LNCaP clone FGC (cell line): Measurements from ENCODE around the gene MARCHF3.
"Not testable (repeated sequence)": the region's sequence is repeated elsewhere in the genome, so short reads cannot be mapped to it uniquely, and the experiment has no call there.

Experiments
- DNase-seq: peaks from one replicate; pipeline ENCODE4 v3.0.0-alpha.2; 2011; ENCODE audit warnings: low read depth
- H3K4me3 ChIP-seq: 2 replicates; pipeline ENCODE4 v1.5.1; 2011; ENCODE audit warnings: mild to moderate bottlenecking, low read depth, low read length, control low read depth
- TF ChIP-seq, protein P1 (sequence below): IDR thresholded peaks from 2 replicates; pipeline ENCODE4 v1.5.1; 2012; ENCODE audit warnings: mild to moderate bottlenecking; ENCODE audit not compliant: control insufficient read depth, insufficient read depth; ENCODE audit errors: extremely low read depth

The MARCHF3 gene

DNA sequence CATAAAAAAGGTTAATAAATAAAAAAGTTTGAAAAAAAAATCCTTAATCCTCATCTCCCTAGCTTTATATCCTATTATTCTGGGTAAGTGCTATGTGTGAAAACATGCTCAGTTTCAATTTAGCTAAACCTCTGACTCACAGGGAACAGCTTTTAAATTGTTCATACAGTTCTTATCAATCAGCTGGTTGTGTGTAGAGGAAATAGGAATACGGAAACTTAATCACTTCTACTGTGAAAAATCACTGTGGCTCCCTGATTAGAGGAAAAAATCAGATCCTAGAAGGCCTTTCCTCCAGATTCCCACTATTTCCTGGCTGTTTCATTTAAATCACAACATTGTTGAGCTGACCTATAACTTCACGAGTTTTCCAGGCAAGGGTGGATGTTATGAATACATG is 120.5 kb downstream of the MARCHF3 start:
- no peak overlapping the region for H3K4me3 ChIP-seq
- no peak for DNase-seq
- TF ChIP-seq, protein P1, sequence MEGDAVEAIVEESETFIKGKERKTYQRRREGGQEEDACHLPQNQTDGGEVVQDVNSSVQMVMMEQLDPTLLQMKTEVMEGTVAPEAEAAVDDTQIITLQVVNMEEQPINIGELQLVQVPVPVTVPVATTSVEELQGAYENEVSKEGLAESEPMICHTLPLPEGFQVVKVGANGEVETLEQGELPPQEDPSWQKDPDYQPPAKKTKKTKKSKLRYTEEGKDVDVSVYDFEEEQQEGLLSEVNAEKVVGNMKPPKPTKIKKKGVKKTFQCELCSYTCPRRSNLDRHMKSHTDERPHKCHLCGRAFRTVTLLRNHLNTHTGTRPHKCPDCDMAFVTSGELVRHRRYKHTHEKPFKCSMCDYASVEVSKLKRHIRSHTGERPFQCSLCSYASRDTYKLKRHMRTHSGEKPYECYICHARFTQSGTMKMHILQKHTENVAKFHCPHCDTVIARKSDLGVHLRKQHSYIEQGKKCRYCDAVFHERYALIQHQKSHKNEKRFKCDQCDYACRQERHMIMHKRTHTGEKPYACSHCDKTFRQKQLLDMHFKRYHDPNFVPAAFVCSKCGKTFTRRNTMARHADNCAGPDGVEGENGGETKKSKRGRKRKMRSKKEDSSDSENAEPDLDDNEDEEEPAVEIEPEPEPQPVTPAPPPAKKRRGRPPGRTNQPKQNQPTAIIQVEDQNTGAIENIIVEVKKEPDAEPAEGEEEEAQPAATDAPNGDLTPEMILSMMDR = no peak

DNA sequence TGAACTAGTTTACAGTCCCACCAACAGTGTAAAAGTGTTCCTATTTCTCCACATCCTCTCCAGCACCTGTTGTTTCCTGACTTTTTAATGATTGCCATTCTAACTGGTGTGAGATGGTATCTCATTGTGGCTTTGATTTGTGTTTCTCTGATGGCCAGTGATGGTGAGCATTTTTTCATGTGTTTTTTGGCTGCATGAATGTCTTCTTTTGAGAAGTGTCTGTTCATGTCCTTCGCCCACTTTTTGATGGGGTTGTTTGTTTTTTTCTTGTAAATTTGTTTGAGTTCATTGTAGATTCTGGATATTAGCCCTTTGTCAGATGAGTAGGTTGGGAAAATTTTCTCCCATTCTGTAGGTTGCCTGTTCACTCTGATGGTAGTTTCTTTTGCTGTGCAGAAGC is 126.0 kb downstream of the MARCHF3 start:
- DNase-seq, H3K4me3 ChIP-seq: not testable (repeated sequence)

DNA sequence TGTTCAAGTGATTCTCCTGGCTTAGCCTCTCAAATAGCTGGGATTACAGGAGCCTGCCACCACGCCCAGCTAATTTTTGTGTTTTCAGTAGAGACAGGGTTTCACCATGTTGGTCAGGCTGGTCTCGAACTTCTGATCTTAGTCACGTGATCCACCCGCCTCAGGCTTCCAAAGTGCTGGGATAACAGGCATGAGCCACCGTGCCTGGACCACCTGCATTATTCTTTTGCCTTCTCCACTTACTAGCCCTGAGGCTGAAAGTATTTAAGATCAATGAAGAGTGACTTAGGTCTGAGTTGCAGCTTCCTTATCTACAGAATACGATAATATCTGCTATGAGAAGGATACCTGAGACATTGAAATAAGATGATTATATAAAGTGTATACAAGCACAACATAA is 129.6 kb downstream of the MARCHF3 start:
- TF ChIP-seq, protein P1 = no peak
- H3K4me3 ChIP-seq = no peak overlapping the region
- DNase-seq = no peak

DNA sequence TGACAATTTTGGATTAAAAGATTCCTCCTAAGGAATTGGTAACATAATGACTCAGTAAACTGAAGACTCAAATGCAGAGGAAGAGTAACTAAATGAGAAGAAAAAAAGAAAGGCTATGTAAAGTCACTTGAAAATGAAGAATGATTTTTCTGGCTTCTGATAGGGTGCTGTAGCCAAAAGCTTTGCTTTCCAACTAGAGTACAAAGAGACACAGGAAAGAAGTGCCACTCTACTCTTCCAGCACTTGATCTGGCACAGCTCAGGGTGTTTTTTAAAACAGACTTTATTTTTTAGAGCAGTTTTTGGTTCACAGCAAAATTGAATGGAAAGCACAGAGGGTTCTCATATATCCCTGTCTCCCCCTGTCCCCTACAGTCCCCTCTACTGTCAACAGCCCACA is 130.9 kb downstream of the MARCHF3 start:
- H3K4me3 ChIP-seq = no peak overlapping the region
- DNase-seq = no peak
- TF ChIP-seq, protein P1 = no peak

DNA sequence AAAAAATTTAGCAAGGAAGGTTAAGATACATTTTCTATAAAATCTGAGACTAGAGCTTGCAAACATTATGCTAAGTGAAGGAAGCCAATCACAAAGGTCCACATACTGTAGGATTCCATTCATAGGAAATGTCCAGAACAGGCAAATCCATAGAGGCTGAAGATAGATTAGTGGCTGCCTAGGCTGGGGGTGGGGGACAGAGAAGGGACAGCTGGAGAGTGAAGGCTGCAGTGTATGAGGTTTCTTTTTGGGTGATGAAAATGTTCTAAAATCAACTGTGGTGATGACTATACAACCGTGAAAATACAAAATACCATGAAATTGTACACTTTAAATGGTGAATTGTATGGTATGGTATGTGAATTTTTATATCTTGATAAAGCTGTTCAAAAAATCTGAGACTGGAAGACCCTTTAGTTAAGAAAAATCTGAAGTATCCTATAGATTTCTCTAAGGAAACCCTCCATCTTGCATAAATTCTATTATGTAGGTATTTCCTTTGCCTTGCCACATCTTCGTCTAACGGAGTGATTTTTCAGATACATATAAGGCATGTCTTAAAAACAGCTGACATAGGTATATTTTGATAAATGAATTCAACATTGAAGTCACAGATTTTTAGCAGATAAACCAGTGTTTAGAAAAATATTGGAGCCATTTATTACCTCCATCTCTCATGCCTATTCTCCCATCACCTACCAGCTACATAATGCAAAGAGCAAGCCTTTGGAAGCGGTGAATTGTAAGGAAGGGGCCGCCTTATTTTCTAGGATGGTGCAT is 132.3 kb downstream of the MARCHF3 start:
- no peak overlapping the region for H3K4me3 ChIP-seq
- TF ChIP-seq, protein P1 = no peak
- no peak for DNase-seq

DNA sequence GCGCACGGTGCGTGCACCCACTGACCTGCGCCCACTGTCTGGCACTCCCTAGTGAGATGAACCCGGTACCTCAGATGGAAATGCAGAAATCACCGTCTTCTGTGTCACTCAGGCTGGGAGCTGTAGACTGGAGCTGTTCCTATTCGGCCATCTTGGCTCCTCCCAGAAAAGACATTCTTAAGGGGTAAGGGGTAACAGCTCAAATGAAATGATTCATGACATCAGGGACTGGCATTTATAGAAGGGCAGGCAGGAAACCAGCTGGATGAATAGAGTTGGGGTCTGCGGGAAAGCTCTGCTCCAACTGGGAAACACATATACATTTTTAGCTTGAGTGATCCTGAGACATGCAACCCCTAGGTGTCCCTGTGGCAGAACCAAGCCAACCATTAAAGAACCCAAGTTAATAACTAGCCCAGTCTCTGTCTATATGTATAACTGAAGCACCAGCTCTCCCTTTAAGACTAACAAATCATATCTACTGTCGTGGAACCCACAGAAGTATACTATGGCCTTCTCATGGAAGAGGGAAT is 134.1 kb downstream of the MARCHF3 start:
- TF ChIP-seq, protein P1 = no peak
- no peak overlapping the region for H3K4me3 ChIP-seq
- DNase-seq = no peak

DNA sequence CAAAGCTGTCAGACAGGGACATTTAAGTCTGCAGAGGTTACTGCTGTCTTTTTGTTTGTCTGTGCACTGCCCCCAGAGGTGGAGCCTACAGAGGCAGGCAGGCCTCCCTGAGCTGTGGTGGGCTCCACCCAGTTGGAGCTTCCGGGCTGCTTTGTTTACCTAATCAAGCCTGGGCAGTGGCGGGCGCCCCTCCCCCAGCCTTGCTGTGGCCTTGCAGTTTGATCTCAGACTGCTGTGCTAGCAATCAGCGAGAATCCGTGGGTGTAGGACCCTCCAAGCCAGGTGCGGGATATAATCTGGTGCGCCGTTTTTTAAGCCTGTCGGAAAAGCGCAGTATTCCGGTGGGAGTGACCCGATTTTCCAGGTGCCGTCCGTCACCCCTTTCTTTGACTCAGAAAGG is 134.6 kb downstream of the MARCHF3 start:
- DNase-seq, H3K4me3 ChIP-seq: not testable (repeated sequence)

DNA sequence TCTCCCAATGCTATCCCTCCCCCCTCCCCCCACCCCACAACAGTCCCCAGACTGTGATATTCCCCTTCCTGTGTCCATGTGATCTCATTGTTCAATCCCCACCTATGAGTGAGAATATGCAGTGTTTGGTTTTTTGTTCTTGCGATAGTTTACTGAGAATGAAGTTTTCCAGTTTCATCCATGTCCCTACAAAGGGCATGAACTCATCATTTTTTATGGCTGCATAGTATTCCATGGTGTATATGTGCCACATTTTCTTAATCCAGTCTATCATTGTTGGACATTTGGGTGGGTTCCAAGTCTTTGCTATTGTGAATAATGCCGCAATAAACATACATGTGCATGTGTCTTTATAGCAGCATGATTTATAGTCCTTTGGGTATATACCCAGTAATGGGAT is 139.9 kb downstream of the MARCHF3 start:
- not testable (repeated sequence) for H3K4me3 ChIP-seq, DNase-seq
